ENCODE results near the gene UBR3. TPM values are rescaled to one million over a fixed set of nuclear protein-coding genes. Genes with fewer than 3 reads are reported as not detected.

Gene UBR3
- total RNA-seq, 1 experiment from 2014 or later, result 21.9 TPM

- H2BK5ac ChIP-seq (ENCODE audit: insufficient read length, low read length), result no peak overlapping the region
- no peak overlapping the region for H3K9ac ChIP-seq (ENCODE audit: extremely low read depth, insufficient read length, low read length)
- no peak overlapping the region for H2BK120ac ChIP-seq (ENCODE audit: low read depth, low read length, poor library complexity, severe bottlenecking)
- H3K4me1 Mint-ChIP-seq, result peaks cover 4 to 7% of the 10 kb centered on the region in 2 experiments; a peak in 3 of 4 replicates
- no peaks in the 10 kb centered on the region for H3K79me1 ChIP-seq (ENCODE audit: insufficient read depth, low read depth, low read length, poor library complexity, severe bottlenecking)
- H4K91ac ChIP-seq (ENCODE audit: insufficient read length, low read depth, low read length), result no peak overlapping the region
- no peak overlapping the region for H3K4me3 Mint-ChIP-seq
- no peak overlapping the region for H2BK15ac ChIP-seq (ENCODE audit: low read depth, low read length)
- H4K20me1 ChIP-seq (ENCODE audit: control insufficient read depth, insufficient read depth, insufficient read length), result no peaks in the 10 kb centered on the region
- no peak overlapping the region for H3K4me2 ChIP-seq (ENCODE audit: insufficient read depth, insufficient read length, low read length)
- TF ChIP-seq CTCF (conservative IDR thresholded peaks at IDR 0.05), result no peak
- no peak overlapping the region for H3K18ac ChIP-seq (ENCODE audit: insufficient read length, low read depth, low read length)
- WGBS (ENCODE audit: extremely low coverage, insufficient read length, low lambda C conversion rate), result no CpG with 5 or more reads among the region's 4 CpGs
- H2AK5ac ChIP-seq (ENCODE audit: insufficient read length, low read length), result no peak overlapping the region
- no peak overlapping the region for H3K4ac ChIP-seq (ENCODE audit: low read depth, low read length)
- no peak overlapping the region for H3K14ac ChIP-seq (ENCODE audit: insufficient read depth, low read length)
- no peak overlapping the region for H2BK12ac ChIP-seq (ENCODE audit: insufficient read length, low read depth, low read length)
- H3K56ac ChIP-seq (ENCODE audit: insufficient read length, low read depth, low read length), result no peak overlapping the region
- H3K9me3 ChIP-seq (ENCODE audit: control insufficient read depth, low read depth, low read length), result no peaks in the 10 kb centered on the region
- no peaks in the 10 kb centered on the region for H3K27me3 ChIP-seq (ENCODE audit: insufficient read depth, low read length)
- no peak overlapping the region for H3T11ph ChIP-seq (ENCODE audit: low read length)
- no peaks in the 10 kb centered on the region for H3K4me1 ChIP-seq (ENCODE audit: insufficient read depth, low read length)
- no peak overlapping the region for H2BK20ac ChIP-seq (ENCODE audit: low read depth, low read length, poor library complexity, severe bottlenecking)
- no peak for DNase-seq
- H3K23me2 ChIP-seq (ENCODE audit: insufficient read length, low read depth, low read length, poor library complexity, severe bottlenecking), result no peaks in the 10 kb centered on the region
- H4K8ac ChIP-seq (replicated peaks; ENCODE audit: insufficient read length, low read depth, low read length), result no peak overlapping the region
- no peak overlapping the region for H2AFZ ChIP-seq (ENCODE audit: low read length)
- H4K5ac ChIP-seq (ENCODE audit: insufficient read length, low read depth, low read length), result no peak overlapping the region
- no peak overlapping the region for H3K27ac ChIP-seq (ENCODE audit: insufficient read length, low read depth, low read length)
- H3K36me3 Mint-ChIP-seq (ENCODE audit: insufficient read depth in 1 of 3, low read depth in 3 of 3), result peaks cover 0 to 18% (median 4%) of the 10 kb centered on the region in 3 experiments; a peak in 6 of 7 replicates
- no peaks in the 10 kb centered on the region for H3K9me3 Mint-ChIP-seq
- no peaks in the 10 kb centered on the region for H3K79me2 ChIP-seq (ENCODE audit: insufficient read depth, low read length)
- no peaks in the 10 kb centered on the region for H3K27me3 Mint-ChIP-seq (ENCODE audit: low read depth)
- no peak overlapping the region for H3K27ac Mint-ChIP-seq
- no peak overlapping the region for H3K23ac ChIP-seq (ENCODE audit: insufficient read length, low read depth, low read length)
Observed at GRCh38 chr2:169961911-169962310, 134.7 kb downstream of the UBR3 start.

All from H9 (cell line).